Measurements from ENCODE around the gene ABHD12. TPM values are rescaled to one million over a fixed set of nuclear protein-coding genes. Genes with fewer than 3 reads are reported as not detected.
"Not testable (repeated sequence)": the region's sequence is repeated elsewhere in the genome, so short reads cannot be mapped to it uniquely, and the experiment has no call there.

ABHD12 gene
- total RNA-seq, 1 donor from 2014 or later = 58.0 TPM

GRCh38 chr20:25314497-25315417 is 75.9 kb downstream of the ABHD12 start:
- TF ChIP-seq, protein P1, sequence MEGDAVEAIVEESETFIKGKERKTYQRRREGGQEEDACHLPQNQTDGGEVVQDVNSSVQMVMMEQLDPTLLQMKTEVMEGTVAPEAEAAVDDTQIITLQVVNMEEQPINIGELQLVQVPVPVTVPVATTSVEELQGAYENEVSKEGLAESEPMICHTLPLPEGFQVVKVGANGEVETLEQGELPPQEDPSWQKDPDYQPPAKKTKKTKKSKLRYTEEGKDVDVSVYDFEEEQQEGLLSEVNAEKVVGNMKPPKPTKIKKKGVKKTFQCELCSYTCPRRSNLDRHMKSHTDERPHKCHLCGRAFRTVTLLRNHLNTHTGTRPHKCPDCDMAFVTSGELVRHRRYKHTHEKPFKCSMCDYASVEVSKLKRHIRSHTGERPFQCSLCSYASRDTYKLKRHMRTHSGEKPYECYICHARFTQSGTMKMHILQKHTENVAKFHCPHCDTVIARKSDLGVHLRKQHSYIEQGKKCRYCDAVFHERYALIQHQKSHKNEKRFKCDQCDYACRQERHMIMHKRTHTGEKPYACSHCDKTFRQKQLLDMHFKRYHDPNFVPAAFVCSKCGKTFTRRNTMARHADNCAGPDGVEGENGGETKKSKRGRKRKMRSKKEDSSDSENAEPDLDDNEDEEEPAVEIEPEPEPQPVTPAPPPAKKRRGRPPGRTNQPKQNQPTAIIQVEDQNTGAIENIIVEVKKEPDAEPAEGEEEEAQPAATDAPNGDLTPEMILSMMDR (IDR thresholded peaks at IDR 0.05; ENCODE audit: unreplicated experiment) = no peak
- Mint-ChIP-seq H3K36me3 (peaks cover 11% of the 10 kb centered on the region), H3K27ac (no peak overlapping the region), H3K4me1 (peaks cover 13% of the 10 kb centered on the region), H3K27me3 (ENCODE audit: low read depth) (no peaks in the 10 kb centered on the region), H3K4me3 (no peak overlapping the region), H3K9me3 (no peaks in the 10 kb centered on the region)
- no peak for DNase-seq (ENCODE audit: low spot score in 2 of 2, unreplicated experiment in 2 of 2)

DNA sequence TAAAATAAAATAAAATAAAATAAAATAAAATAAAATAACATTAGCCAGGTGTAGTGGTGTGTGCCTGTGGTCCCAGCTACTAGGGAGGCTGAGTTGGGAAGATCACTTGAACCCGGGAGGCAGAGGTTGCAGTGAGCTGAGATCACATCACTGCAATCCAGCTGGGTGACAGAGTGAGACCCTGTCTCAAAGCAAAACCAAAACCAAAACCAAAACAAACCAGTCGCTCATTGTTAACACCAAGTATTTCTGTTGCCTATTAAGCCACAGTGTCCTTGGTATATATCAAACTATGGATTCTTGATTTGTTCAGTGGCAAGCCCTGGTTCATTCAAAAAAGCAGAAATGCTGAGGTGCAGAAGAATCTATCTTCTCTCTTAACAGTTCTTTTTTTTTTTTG is 77.0 kb downstream of the ABHD12 start:
- no peaks in the 10 kb centered on the region for H3K9me3 Mint-ChIP-seq
- no peak overlapping the region for H3K4me3 Mint-ChIP-seq
- H3K27me3 Mint-ChIP-seq (ENCODE audit: low read depth) = no peaks in the 10 kb centered on the region
- peaks cover 13% of the 10 kb centered on the region for H3K4me1 Mint-ChIP-seq
- peaks cover 11% of the 10 kb centered on the region for H3K36me3 Mint-ChIP-seq
- H3K27ac Mint-ChIP-seq = no peak overlapping the region
- no peak for DNase-seq (ENCODE audit: low spot score in 2 of 2, unreplicated experiment in 2 of 2)
- TF ChIP-seq, protein P1 (IDR thresholded peaks at IDR 0.05; ENCODE audit: unreplicated experiment) = no peak

DNA sequence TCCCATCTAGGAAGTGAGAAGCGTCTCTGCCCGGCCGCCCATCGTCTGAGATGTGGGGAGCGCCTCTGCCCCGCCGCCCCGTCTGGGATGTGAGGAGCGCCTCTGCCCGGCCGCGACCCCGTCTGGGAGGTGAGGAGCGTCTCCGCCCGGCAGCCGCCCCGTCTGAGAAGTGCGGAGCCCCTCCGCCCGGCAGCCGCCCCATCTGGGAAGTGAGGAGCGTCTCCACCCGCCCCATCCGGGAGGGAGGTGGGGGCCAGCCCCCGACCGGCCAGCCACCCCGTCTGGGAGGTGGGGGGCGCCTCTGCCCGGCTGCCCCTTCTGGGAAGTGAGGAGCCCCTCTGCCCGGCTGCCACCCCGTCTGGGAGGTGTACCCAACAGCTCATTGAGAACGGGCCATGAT is 77.9 kb downstream of the ABHD12 start:
- H3K4me3 Mint-ChIP-seq; H3K27me3 Mint-ChIP-seq (ENCODE audit: low read depth); DNase-seq (ENCODE audit: low spot score in 2 of 2, unreplicated experiment in 2 of 2); H3K9me3 Mint-ChIP-seq; H3K27ac Mint-ChIP-seq: not testable (repeated sequence)
- Mint-ChIP-seq H3K36me3 (peaks cover 11% of the 10 kb centered on the region), H3K4me1 (peaks cover 13% of the 10 kb centered on the region)

GRCh38 chr20:25310921-25311728 is 79.5 kb downstream of the ABHD12 start:
- Mint-ChIP-seq H3K36me3 (peaks cover 9% of the 10 kb centered on the region), H3K27me3 (ENCODE audit: low read depth) (no peaks in the 10 kb centered on the region), H3K27ac (peak overlapping the region; percentile 59), H3K4me3 (no peak overlapping the region), H3K4me1 (peaks cover 13% of the 10 kb centered on the region), H3K9me3 (no peaks in the 10 kb centered on the region)
- TF ChIP-seq, protein P1 (IDR thresholded peaks at IDR 0.05; ENCODE audit: unreplicated experiment) = no peak
- peak in 1 of 2 experiments; percentile 5 for DNase-seq (ENCODE audit: low spot score in 2 of 2, unreplicated experiment in 2 of 2)

DNA sequence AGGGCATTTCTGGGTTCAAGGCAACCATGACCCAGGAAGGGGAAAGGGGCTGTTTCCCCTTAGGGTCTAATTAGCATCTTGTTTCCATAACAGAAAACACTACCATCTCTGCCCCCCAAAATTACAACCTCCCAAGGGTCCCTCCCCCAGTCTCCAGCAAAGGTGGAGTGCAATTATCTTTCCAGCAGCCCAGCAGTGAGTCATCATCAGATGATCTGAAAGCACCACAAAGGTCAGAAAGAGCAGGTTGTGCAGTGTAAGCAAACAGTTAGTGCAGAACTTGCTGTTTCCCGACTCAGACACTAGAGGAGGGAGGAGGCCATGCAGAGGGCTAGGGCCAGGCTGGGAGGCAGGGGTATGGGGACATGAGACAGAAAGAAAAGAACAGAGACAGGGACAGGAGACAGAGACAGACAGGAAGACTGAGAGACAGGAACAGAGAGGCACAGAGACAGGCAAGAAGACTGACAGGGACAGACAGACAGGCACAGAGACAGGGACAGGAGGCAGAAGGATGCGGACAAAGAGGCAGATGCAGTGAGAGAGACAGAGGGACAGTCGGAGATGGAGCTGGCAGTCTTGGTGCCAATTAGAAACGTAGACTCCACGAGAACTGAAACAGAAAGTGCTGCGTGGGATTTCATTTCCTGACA is 80.2 kb downstream of the ABHD12 start:
- Mint-ChIP-seq H3K27ac (peak overlapping the region; percentile 45), H3K9me3 (no peaks in the 10 kb centered on the region), H3K36me3 (peaks cover 6% of the 10 kb centered on the region), H3K4me3 (no peak overlapping the region), H3K4me1 (peaks cover 13% of the 10 kb centered on the region), H3K27me3 (ENCODE audit: low read depth) (no peaks in the 10 kb centered on the region)
- TF ChIP-seq, protein P1 (IDR thresholded peaks at IDR 0.05; ENCODE audit: unreplicated experiment) = no peak
- DNase-seq (ENCODE audit: low spot score in 2 of 2, unreplicated experiment in 2 of 2) = no peak

All from mesothelial cell of epicardium (in vitro differentiated cells).